OCI-M1 (cell line): ENCODE data around the gene CCDC134.

Experiments
- DNase-seq: peaks from one replicate; lab custom pipeline; 2025; lab: John Stamatoyannopoulos, UW

The CCDC134 gene

DNA sequence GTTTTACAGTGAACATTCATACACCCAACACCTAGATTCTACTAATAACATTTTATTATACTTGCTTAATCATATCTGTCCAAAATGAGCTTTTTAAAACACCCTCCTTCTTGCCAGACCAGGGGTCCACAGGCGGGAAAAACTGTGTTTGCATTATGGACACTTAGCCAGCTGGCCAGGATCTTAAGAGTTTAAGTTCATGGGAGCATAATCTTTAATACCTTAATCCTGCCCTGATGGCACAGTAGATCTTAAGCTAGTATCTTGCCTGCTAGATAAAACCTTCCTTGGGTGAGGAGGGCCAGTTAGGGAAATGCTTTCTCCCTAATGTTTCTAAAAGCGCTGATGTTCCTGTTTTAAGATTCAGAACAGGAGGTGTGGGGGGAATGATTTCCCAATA lies 13.1 kb upstream of the CCDC134 start:
- no peak for DNase-seq

DNA sequence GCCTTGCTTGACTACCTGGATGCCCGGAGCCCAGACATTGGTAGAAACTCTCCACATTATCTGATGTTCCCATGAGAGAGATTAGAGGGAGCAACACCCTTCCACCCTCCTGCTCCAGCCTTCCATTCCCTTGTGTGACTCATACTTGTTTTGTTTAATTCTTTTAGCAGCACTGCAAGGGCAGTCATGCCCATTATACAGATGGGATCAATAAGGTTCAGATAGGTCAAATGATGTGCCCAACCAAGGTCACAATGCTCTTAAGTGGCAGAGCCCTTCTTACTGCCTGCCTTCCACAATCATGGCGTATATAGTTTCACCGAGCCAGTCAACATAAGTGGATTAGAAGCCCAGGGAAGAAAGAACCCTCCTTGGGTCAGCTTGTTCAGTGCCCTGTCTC lies 6.6 kb upstream of the CCDC134 start:
- DNase-seq = no peak

DNA sequence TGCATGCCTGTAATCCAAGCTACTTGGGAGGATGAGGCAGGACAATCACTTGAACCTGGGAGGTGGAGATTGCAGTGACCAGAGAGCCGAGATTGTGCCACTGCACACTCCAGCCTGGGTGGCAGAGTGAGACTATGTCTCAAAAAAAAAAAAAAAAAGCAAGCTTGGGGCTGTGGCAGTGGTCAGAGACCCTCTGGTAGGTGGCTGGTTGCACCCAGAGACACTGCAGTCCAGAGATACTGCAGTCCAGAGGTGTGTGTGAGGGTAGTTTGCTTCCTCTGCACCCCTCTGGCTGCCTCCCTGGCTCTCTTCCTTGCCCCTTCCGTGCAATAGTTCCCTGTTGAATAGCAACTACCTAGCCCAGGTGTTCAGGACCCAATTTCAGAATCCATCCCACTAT lies 1.7 kb upstream of the CCDC134 start:
- DNase-seq = no peak

DNA sequence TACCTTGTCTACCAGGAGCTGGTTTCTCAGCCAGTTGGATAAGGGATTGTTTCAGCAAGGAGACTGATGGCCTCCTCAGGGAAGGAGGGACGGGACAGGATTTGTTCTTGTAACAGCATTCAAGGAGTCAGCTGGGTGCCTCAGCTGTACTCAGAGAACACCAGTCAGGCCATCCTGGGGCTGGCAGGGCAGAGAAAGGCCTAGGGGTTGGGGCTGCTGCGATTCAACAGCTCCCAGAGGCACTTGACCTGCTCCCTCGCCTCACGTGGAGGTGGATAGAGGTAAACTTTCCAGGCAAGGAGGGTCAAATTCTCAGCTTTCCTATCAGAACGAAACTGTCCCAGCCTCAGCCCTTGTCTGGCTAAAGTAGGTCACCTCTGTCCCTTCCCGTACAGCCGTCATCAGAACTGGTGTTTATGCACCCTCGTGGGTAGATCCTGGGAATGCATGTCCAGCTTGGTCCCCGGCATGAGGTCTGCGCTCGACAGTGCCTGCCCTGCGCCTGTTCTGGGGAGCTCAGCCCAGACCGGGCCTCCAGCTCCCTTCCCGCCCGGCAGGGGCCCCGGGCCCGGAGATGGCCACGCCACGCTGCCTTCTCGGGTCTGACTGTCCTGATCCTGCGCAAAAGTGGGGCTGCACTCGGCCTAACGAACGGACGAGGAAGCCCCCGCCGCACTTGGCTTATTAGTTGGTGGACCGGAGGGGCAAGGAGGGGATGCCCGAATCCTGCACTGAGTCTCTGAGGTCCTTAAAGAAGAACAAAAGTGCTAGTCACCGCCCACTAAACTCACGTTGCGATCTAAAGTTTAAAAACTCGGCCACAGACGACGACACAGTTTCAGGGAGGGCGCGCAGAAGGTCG lies 762 bp upstream of the CCDC134 start:
- peak; percentile 35 for DNase-seq

DNA sequence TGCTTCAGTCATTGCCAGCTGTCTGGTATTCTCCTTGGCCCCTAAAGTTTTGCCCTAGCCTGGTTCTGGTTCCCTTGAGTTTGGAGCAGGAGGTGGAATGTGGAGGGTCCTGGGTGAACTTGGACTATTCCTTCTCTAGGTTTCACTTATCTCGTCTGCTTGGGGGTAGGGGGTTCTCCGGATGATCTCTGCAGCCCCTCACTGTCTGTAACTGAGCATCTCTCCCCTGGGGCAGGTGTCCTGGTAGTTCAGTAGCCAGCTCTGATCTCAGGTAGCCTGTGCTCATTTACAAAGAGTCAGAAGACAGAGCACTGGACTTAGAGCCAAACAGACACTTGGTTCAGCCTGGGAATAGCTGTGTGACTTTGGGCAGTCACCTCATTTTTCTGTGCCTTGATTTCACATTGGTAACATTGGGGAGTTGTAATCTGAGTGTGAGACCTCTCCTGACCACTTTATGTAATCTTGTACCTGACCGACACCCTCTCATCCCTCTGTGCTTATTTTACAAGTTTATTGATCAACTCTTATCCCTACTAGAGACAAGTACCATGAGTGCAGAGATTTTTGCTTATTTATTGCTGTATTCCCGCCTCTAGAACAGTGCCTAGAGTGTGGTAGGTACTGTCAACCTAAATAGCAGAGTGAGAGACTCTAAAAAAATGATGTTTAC lies 804 bp downstream of the CCDC134 start:
- DNase-seq = no peak

DNA sequence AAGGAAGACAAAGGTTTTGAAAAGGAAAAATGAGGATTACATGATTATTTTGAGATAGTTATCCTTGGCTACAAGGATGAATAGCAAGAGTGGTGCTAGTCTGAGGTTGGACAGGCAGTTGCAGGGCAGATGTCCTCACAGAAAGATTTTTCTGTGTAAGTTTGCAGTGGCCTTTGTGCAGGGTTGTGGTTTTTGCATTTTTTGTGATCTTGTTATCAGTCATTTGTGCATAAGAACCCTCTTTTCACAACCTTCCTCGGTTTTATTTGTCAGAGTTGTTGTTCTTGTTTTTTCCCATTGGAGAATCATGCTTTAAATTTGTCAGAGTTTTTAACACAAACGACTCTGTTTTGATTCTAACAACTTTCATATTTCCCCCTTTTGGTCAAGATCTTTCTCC lies 1.4 kb downstream of the CCDC134 start:
- peak; percentile 37 for DNase-seq

DNA sequence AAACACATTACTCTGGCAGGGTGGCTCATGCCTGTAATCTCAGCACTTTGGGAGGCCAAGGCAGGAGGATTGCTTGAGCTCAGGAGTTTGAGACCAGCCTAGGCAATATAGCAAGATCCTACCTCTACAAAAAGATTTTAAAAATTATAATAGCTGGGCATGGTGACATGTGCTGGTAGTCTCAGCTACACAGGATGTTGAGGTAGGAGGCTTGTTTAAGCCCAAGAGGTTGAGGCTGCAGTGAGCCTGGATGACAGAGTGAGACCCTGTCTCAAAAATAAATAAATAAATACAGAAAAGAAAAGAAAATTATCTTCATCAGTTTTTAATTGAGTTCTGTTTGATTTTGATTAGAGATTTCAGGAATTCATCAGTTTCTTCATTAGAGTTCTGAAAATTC lies 5.2 kb downstream of the CCDC134 start:
- DNase-seq = no peak

DNA sequence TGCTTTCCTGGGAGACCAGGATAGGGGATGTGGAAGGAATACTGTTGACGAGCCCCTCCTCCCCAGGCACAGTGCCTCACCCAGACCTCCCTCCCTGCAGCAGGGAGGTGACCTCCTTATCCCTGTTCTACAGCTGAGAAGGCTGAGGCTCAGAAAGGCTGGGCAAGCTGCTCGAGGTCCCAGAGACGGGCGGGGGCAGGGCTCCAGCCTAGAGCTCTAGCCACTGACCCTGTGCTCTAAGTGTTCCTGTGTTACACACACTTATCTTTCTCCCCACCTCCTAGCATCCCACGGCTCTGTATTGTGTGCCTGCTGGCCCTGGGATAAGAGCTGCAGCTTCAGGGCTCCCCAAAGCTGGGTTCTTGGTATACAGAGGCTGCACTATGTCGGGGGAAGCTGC lies 7.9 kb downstream of the CCDC134 start:
- DNase-seq = no peak

DNA sequence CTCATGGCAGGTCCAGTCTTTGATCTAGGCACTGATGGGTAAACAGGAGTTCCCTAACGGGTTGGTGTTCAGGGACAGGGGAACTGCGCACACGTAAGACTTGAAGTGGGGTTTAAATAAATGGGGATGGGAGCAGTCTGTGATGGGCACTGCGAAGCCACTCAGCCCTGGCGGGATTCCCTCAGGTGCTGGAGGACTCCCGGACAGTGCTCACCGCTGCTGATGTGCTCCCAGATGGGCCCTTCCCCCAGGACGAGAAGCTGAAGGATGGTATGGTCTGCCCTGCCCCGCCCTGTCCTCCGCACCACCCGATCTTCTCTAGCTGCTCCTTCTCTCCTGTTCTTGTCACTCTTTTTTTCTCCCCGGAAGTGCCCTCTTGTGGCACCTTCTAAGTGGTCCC lies 9.5 kb downstream of the CCDC134 start:
- DNase-seq = no peak

DNA sequence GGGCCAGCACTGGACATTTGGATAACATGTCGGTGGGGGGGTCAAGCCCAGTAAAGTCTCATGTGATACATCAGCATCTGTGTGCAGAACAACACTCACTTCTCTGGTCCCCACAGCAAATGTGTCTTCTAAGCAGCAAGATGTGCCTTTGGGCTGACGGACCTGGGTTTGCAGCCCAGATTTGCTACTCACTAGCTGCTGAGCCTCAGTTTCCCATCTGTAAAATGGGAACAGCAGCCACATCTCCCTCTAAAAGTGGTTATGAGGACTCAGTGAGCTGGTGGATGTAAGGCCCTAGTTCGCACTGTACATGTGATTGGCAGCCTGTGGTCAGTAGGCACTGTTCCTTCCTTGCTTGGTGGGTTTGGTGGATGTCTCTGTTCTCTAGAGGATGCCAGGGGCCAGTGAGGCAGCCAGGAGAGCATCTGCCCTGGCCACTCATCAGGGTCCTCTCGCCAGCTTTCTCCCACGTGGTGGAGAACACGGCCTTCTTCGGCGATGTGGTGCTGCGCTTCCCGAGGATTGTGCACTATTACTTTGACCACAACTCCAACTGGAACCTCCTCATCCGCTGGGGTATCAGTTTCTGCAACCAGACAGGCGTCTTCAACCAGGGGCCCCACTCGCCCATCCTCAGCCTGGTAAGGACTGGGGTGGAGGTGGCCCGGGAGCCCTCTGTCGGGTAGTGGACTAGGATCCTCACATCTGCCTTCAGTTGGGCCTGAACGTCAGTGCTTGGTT lies 12.5 kb downstream of the CCDC134 start:
- no peak for DNase-seq

DNA sequence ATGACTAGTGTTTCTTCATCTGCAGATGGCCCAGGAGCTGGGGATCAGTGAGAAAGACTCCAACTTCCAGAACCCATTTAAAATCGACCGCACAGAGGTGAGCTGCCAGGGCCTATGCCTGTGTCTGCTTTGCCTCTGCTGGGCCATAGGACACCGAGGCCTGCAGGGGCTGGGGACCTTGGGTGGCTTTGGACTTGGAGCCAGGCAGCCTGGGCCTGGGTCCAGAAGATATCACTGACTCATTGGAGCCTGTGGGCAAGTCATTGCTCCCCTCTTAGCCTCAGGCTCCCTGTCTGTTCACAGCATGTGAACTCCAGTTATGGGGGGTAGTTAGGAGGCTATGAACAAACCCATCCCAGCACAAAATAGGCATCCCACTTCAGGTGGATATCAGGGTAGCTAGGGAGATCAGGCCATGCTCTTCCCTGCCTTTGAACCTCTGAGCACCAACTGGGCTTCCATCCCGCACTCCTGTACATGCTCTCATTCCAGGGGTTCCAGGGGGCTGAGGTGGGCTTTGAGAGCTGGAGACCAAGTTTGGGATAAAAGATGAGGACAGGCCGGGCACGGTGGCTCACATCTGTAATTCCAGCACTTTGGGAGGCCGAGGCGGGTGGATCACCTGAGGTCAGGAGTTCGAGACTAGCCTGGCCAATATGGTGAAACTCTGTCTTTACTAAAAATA lies 13.4 kb downstream of the CCDC134 start:
- DNase-seq = no peak

DNA sequence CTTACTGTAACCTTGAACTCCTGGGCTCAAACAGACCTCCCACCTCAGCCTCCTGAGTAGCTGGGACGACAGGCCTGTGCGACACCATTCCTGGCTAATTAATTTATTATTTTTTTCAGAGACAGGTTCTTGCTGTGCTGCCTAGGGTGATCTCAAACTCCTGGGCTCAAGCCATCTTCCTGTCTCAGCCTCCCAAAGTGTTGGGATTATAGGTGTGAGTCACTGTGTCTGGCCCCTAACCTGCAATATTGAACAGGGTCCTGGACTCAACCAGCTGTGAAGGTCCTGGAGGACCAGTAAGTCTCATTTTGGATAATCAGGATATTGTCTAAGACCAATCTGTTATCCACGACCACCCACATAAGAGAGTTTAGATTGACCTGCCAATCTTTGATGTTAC lies 15.2 kb downstream of the CCDC134 start:
- DNase-seq = no peak

DNA sequence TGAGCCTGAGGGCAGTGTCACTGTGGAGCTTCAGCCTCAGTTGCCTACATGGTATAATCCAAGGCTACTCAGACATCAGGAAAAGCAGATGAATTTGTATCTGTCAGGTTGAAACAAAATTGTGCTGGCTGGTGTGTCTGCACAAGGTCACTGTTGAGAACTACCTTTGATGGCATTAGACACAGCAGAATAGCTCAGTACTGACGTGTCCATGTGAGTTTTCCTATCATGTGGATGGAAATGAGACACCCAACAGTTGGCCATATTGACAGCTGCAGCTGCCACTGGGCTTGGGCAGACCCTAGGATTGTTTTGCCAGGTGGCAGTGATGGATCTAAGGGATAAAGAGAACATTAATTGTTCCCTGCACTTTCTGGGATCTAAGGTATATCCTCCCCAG lies 15.8 kb downstream of the CCDC134 start:
- DNase-seq = no peak

DNA sequence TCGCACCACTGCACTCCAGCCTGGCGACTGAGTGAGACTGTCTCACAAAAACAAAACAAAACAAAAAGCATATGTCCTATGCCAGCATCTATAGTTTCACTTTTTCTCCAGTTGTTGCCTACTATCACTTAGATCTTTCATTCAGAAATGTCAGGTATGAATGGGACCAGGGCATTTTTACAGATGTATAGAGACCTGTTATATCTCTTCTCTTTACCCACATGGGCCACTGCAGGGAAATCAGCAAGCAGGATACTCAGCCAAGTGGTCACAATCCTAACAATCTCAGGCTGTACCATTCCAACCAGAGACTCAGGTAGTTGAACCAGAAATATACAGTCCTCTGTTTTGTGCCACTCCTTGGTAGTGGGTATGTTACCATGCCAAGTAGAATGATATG lies 16.4 kb downstream of the CCDC134 start:
- DNase-seq = no peak

DNA sequence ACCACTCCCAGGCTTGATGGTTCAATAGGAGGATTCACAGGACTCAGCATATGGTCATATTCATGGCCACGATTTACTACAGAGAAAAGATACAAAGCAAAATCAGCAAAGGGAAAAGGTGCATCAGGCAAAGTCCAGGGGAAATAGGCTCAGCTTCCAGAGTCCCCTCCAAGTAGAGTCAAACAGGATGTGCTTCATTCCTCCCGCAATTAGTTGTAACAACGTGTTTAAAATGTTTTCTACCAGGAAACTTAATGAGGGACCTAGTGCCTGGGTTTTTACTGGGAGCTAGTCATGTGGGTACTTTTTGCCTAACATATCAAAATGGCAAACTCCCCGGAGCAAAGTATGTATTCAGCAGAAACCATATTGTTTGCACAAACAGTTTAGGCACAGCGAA lies 17.5 kb downstream of the CCDC134 start:
- no peak for DNase-seq

DNA sequence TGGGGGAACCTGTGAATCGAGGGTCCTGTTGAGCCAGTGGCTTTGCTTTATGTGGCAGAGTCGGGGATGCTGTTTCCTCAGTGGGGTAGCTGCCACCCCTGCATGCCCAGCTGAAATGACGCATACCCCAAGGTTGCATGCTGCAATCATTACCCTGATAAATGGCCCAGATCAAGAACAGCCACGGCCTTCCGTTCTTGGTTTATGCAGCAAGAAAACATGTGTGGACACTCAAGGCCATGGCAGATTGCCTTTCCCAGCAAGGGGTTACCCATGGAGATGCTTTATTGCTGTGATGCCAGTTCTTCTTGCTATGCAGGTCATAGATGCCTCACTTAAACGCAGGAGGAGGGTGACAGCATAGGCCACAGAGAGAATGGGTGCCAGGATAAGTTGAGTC lies 18.1 kb downstream of the CCDC134 start:
- DNase-seq = no peak

DNA sequence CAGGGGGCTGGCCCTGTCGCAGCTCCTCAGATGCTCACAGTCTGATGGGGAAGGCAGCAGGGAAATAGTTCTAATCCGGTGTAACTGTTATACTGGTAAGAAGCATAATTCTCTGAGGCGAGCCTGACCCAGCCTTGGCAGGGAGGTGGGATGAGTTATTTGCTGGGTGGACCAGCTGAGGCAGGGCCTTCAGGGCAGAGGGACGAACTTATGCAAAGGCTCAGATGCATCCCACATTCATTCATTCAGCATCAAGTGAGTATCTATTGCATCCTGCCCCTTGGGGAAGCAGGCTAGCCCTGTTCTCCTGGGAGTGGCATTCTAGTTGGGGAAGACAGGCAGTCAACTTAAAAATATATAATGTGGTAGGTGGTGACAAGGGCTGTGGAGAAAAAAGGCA lies 18.8 kb downstream of the CCDC134 start:
- no peak for DNase-seq

DNA sequence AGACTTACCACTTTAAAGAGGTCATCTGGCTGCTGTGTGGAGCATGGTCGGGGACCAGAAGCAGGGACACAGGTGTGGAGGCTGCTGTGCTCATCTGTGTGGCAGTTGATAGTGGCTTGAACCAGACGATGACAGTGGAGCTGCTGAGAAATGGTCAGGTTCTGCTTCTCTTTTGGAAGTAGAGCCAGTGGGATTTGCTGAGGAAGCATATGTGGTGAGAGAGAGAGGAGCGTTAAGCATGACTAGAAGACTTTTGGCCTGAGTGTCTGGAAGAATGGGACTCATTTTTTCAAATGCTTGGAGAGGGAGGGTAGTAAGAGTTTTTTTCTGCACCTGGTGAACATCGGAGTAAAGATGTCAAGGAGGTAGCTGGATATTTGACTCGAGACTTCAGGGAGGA lies 20.0 kb downstream of the CCDC134 start:
- DNase-seq = no peak

DNA sequence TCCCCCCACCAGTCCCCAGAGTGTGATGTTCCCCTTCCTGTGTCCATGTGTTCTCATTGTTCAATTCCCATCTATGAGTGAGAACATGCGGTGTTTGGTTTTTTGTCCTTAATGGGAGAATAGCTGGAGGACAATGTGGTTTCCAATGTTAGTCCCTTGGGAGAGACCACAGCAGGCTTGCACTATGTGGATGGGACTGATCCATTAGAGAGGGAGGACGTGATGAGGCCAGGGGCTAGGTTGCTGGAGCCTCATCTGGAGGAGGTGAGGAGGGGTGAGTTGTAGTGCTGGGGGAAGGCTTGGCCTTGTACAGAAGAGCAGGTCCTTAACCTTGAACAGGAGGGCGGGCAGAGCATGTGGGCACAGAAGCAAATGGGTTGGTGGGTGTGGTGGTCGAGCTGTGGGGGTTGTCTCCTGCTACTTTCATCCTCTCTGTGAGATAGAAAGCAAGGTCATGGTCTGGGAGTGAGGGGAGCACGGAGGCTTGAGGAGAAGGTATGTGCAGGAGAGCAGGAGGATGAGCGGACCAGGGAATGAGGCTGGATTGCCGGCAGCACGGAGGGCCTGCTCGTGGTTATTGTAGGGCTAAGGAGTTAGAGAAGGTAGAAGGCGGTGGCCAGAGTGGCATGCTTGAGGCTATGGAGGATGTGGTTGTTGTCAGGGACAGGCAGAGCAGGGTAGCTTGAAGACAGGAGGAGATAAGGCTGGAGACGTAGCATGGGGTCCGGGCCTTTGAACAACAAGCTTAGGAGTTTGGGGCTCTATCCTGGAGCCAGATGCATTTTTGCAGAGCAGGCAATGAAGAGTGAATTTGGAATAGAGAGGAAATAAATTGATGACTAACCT lies 21.2 kb downstream of the CCDC134 start:
- no peak for DNase-seq

DNA sequence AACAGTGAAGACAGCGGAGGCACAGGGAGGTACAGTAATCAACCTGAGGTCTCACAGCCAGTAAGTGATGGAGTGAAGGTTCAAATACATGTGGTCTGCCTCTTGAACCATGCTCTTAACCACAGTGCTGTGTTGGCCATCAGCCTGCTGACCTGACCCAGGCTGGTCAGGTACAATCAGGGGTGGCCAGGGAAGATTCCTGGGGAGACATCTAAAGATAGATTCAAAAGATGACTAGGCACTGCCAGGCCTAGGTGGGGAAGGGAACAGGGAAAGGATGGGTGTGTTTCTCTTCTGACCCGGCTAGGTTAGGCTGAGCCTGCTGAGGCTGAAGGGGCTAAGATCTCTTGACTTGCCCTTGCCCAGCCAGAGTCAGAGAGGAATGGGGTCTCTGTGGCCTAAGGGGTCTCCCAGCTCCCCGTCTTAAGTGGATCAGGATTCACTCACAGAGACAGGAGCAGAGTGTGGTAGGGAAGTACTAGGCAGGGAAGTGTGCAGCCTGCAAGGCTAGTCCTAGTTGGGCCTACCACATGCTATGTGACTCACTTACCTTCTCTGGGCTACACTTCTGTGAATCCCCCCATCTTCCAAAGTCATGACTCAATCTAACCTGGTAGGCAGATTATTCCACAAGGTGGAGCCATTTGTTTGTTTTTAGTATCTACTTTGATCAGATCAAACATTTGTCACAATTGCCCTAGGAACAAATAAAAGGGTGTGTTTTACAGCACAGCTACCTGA lies 22.0 kb downstream of the CCDC134 start:
- peak; percentile 82 for DNase-seq

DNA sequence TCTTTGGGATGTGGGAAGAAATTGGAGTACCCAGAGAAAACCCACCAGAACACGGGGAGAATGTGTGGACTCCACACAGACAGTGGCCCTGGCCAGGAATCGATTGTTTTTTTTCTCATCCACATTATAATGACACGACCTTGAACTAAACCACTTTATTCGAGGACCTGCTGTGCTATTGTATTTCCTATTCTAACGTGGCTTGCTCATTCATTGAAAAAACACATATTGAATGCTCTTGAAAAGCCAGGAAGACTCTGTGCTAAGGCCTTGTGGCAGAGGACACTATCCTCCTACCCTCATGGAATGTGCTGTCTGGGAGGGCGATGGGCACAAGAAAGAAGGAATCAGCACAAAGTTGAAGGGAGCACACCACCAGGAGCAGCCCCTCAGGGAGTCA lies 23.3 kb downstream of the CCDC134 start:
- DNase-seq = no peak
